Esophagus (tissue), 2 donors: Measurements from ENCODE around the gene LGALS3. TPM values are rescaled to one million over a fixed set of nuclear protein-coding genes. Genes with fewer than 3 reads are reported as not detected.
A peak's percentile ranks its signal among the peaks of the same experiment; 100 is the strongest.

Source experiments
- H3K27ac ChIP-seq, 2 donors: one replicate each; pipeline ENCODE4 v1.5.1; 2013; ENCODE audit warnings: low read depth in 2 of 2, mild to moderate bottlenecking in 2 of 2, inconsistent platforms in 1 of 2, low read length in 1 of 2, moderate library complexity in 1 of 2
- H3K27me3 ChIP-seq, 2 donors: one replicate each; pipeline ENCODE4 v1.6.1; 2013; ENCODE audit warnings: low read length in 2 of 2, control low read depth in 1 of 2, mild to moderate bottlenecking in 1 of 2; ENCODE audit not compliant: insufficient read depth in 2 of 2, control insufficient read depth in 1 of 2
- H3K36me3 ChIP-seq, 2 donors: one replicate each; pipeline ENCODE4 v1.6.1; 2013; ENCODE audit warnings: low read length in 1 of 2; ENCODE audit not compliant: control insufficient read depth in 2 of 2, insufficient read depth in 2 of 2
- H3K4me1 ChIP-seq, 2 donors: one replicate each; pipeline ENCODE4 v1.6.1; 2013; ENCODE audit warnings: low read length in 1 of 2; ENCODE audit not compliant: control insufficient read depth in 2 of 2, insufficient read depth in 2 of 2
- H3K4me3 ChIP-seq, 2 donors: one replicate each; pipeline ENCODE4 v1.5.1; 2013; ENCODE audit warnings: low read length in 2 of 2, mild to moderate bottlenecking in 2 of 2, low read depth in 1 of 2, moderate library complexity in 1 of 2
- H3K9me3 ChIP-seq, 2 donors: one replicate each; pipeline ENCODE4 v1.6.1; 2013; ENCODE audit warnings: mild to moderate bottlenecking in 2 of 2, low read depth in 1 of 2, low read length in 1 of 2, moderate library complexity in 1 of 2; ENCODE audit not compliant: control insufficient read depth in 2 of 2, insufficient read depth in 1 of 2
- WGBS, 2 donors: extraction: QIAGEN DNeasy Blood & Tissue Kit; methylation state at CpG; one replicate each; pipeline ENCODE4 v1.1.7; 2013; 5-methylcytosine and 5-hydroxymethylcytosine counted together
- polyA plus RNA-seq, 2 donors: library from polyadenylated mRNA; stranded (reverse); fragments of 200-250 nt; gene quantifications; one replicate each; pipeline ENCODE4 v1.2.3, GENCODE V29; 2013
- donor health status: healthy with polysubstance abuse.
- donor health status: Bipolar disorder and iron deficiency.

Gene LGALS3
- polyA plus RNA-seq, 2 donors: 412 to 630 TPM

- Histone ChIP-seq H3K27ac (no peak overlapping the region), H3K4me3 (no peak overlapping the region), H3K4me1 (no peaks in the 10 kb centered on the region), H3K36me3 (no peaks in the 10 kb centered on the region), H3K27me3 (no peaks in the 10 kb centered on the region), H3K9me3 (no peaks in the 10 kb centered on the region)
These were observed 31.9 kb downstream of the LGALS3 start for GRCh38 chr14:55160989-55161388.

GRCh38 chr14:55170526-55170925 is 41.5 kb downstream of the LGALS3 start:
- no peaks in the 10 kb centered on the region for H3K27me3 ChIP-seq
- H3K4me3 ChIP-seq: no peak overlapping the region
- 76% methylated on average over 2 of the region's 2 CpGs for WGBS, 2 donors
- no peak overlapping the region for H3K27ac ChIP-seq
- H3K4me1 ChIP-seq: no peaks in the 10 kb centered on the region
- H3K36me3 ChIP-seq: no peaks in the 10 kb centered on the region
- H3K9me3 ChIP-seq: no peaks in the 10 kb centered on the region

DNA sequence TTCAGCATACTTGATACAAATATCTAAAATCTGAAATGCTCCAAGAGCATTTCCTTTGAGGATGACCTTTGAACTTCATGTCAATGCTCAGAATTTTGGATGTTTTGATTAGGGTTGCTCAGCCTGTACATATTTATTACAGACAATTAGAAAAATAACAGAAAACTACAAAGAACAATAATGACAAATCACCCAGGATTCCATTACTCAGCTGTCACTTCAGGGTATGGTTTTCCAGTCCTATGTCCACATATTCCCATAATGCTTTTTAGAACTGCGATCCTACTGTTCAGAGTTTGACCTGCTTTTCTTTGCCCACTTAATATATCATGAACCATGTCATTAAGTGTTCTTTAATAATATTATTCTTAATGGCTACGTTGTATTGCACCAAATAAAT is 51.0 kb downstream of the LGALS3 start:
- Histone ChIP-seq H3K4me3 (no peak overlapping the region), H3K27me3 (no peaks in the 10 kb centered on the region), H3K9me3 (no peaks in the 10 kb centered on the region), H3K27ac (no peak overlapping the region), H3K4me1 (no peaks in the 10 kb centered on the region), H3K36me3 (no peaks in the 10 kb centered on the region)
- WGBS, 2 donors: 83 to 88% methylated on average over 2 of the region's 2 CpGs

GRCh38 chr14:55180434-55180833 is 51.4 kb downstream of the LGALS3 start:
- no peaks in the 10 kb centered on the region for H3K36me3 ChIP-seq
- WGBS, 2 donors: 62 to 67% methylated on average over 4 of the region's 4 CpGs
- H3K27ac ChIP-seq: no peak overlapping the region
- no peak overlapping the region for H3K4me3 ChIP-seq
- no peaks in the 10 kb centered on the region for H3K27me3 ChIP-seq
- H3K9me3 ChIP-seq: no peaks in the 10 kb centered on the region
- H3K4me1 ChIP-seq: no peaks in the 10 kb centered on the region

- 71 to 79% methylated on average over 4 of the region's 4 CpGs for WGBS, 2 donors
- no peak overlapping the region for H3K27ac ChIP-seq
- no peaks in the 10 kb centered on the region for H3K27me3 ChIP-seq
- no peaks in the 10 kb centered on the region for H3K36me3 ChIP-seq
- H3K4me1 ChIP-seq: no peaks in the 10 kb centered on the region
- no peaks in the 10 kb centered on the region for H3K9me3 ChIP-seq
- no peak overlapping the region for H3K4me3 ChIP-seq
These were observed 59.7 kb downstream of the LGALS3 start for GRCh38 chr14:55188686-55189295.

- peak overlapping the region; percentile 62 to 64 for H3K4me3 ChIP-seq
- H3K27ac ChIP-seq: peak overlapping the region in 1 of 2 donors; percentile 61
- 7 to 9% methylated on average over 8 of the region's 8 CpGs for WGBS, 2 donors
These were observed 61.8 kb downstream of the LGALS3 start for GRCh38 chr14:55190906-55191202.

DNA sequence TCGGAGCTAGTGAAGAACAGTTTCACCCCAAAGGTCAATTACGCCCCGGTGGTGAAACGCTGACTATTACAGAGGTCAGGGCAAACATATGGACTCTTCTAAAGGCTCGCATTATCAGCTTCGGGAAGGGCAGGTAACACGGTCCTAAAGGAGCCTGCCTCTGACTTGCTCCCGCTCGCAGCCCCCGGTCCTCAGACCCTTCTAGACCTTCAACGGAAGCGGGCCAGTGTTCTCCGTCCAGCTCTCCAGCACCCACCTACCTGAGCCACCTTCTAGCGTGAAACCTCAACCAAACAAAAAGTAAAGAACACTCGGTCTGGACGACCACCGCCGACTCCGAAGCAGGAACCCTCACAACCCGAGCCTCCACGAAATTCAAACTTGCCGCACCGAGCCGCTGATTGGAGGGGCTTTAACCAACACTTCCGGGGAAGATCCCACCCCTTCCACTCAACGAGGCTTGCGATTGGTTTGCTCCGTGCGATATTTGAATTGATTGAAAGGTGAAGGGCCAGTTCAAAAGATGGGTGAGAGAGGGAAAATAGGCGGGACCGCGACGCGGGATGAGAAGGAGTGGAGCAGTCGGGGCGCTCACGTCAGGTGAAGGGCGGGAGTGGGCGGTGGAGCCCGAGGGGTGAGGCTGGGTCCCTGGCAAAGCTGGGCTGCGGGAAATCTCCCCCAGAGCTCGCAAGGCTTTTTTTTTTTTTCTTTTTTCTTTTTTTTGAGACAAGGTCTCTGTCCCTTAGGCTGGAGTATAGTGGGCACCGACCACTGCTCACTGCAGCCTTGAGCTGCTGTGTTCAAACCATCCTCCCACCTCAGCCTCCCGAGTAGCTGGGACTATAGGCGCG is 62.4 kb downstream of the LGALS3 start, which contains the start of gene DLGAP5:
DLGAP5 (minus strand) TSS at position 383 of the 851 bp plus-strand sequence. CDS start 2,406 bp downstream, outside the sequence.
- Histone ChIP-seq H3K4me1 (no peaks in the 10 kb centered on the region), H3K27ac (peak within 1 kb of the TSS; percentile 4 to 61)
- WGBS, 2 donors: 2% methylated on average over 46 of the region's 46 CpGs

More at GRCh38 chr14:55190906-55191202, 61.8 kb downstream of the LGALS3 start:
- no peaks in the 10 kb centered on the region for H3K9me3 ChIP-seq
- no peaks in the 10 kb centered on the region for H3K27me3 ChIP-seq
- H3K4me1 ChIP-seq: no peaks in the 10 kb centered on the region
- no peaks in the 10 kb centered on the region for H3K36me3 ChIP-seq

GRCh38 chr14:55192054-55192621 is 63.1 kb downstream of the LGALS3 start:
- WGBS, 2 donors: 56 to 58% methylated on average over 11 of the region's 11 CpGs
- no peaks in the 10 kb centered on the region for H3K4me1 ChIP-seq
- no peaks in the 10 kb centered on the region for H3K27me3 ChIP-seq
- peak overlapping the region; percentile 62 to 64 for H3K4me3 ChIP-seq
- no peaks in the 10 kb centered on the region for H3K9me3 ChIP-seq
- peak overlapping the region; percentile 4 to 20 for H3K27ac ChIP-seq
- no peaks in the 10 kb centered on the region for H3K36me3 ChIP-seq

More for the DNA sequence above, 62.4 kb downstream of the LGALS3 start, which contains the start of gene DLGAP5:
- Histone ChIP-seq H3K9me3 (no peaks in the 10 kb centered on the region), H3K36me3 (no peaks in the 10 kb centered on the region), H3K27me3 (no peaks in the 10 kb centered on the region), H3K4me3 (peak within 1 kb of the TSS; percentile 62 to 64)

GRCh38 chr14:55194656-55195355 is 65.8 kb downstream of the LGALS3 start:
- Histone ChIP-seq H3K27me3 (no peaks in the 10 kb centered on the region), H3K4me1 (no peaks in the 10 kb centered on the region), H3K36me3 (no peaks in the 10 kb centered on the region), H3K9me3 (no peaks in the 10 kb centered on the region), H3K4me3 (no peak overlapping the region), H3K27ac (no peak overlapping the region)
- 93 to 94% methylated on average over 5 of the region's 5 CpGs for WGBS, 2 donors
